Neural progenitor cell (in vitro differentiated cells): ENCODE data around the gene GPS1. TPM values are rescaled to one million over a fixed set of nuclear protein-coding genes. Genes with fewer than 3 reads are reported as not detected.
A peak's percentile ranks its signal among the peaks of the same experiment; 100 is the strongest.

ENCODE experiments used
- DNase-seq: peaks from one replicate; pipeline ENCODE4 v3.0.0-alpha.2; 2016; ENCODE audit warnings: low spot score
- H2AFZ ChIP-seq: fragments of 200-600 bp; sonication (generic); replicated peaks from 2 replicates; pipeline ENCODE4 v1.6.1; 2016; ENCODE audit warnings: antibody characterized with exemption
- H3F3A ChIP-seq: fragments of 200-600 bp; sonication (generic); 2 replicates; pipeline ENCODE4 v1.6.1; 2016; ENCODE audit warnings: antibody characterized with exemption, low read depth
- H3K27ac ChIP-seq: fragments of 200-600 bp; sonication (generic); 2 replicates; pipeline ENCODE4 v1.5.1; 2016; ENCODE audit warnings: mild to moderate bottlenecking
- H3K27me3 ChIP-seq: fragments of 200-600 bp; sonication (generic); 2 replicates; pipeline ENCODE4 v1.6.1; 2016; ENCODE audit warnings: mild to moderate bottlenecking, moderate library complexity
- H3K36me3 ChIP-seq: fragments of 200-600 bp; sonication (generic); 2 replicates; pipeline ENCODE4 v1.5.1; 2016
- H3K4me1 ChIP-seq: fragments of 200-600 bp; sonication (generic); 2 replicates; pipeline ENCODE4 v1.6.1; 2016; ENCODE audit warnings: mixed run types
- H3K4me2 ChIP-seq: fragments of 200-600 bp; sonication (generic); 2 replicates; pipeline ENCODE4 v1.6.1; 2016
- H3K4me3 ChIP-seq: fragments of 200-600 bp; sonication (generic); 2 replicates; pipeline ENCODE4 v1.5.1; 2016
- H3K79me2 ChIP-seq: fragments of 200-600 bp; sonication (generic); 2 replicates; pipeline ENCODE4 v1.6.1; 2016; ENCODE audit warnings: low read depth
- H3K9ac ChIP-seq: fragments of 200-600 bp; sonication (generic); 2 replicates; pipeline ENCODE4 v1.6.1; 2016
- H3K9me3 ChIP-seq: fragments of 200-600 bp; sonication (generic); 2 replicates; pipeline ENCODE4 v1.5.1; 2016; ENCODE audit warnings: low read depth
- H4K20me1 ChIP-seq: fragments of 200-600 bp; sonication (generic); 2 replicates; pipeline ENCODE4 v1.6.1; 2016; ENCODE audit warnings: low read depth
- H3K27ac Mint-ChIP-seq: 3 replicates; pipeline ENCODE4 v1.8.0; 2021; ENCODE audit warnings: mixed read lengths
- H3K27me3 Mint-ChIP-seq: 2 replicates; pipeline ENCODE4 v1.8.0; 2022; ENCODE audit warnings: low read depth, mild to moderate bottlenecking, inconsistent platforms, moderate library complexity, mixed read lengths; ENCODE audit not compliant: insufficient read depth
- H3K36me3 Mint-ChIP-seq: 3 replicates; pipeline ENCODE4 v1.8.0; 2021; ENCODE audit warnings: mixed read lengths
- H3K4me1 Mint-ChIP-seq: 3 replicates; pipeline ENCODE4 v1.8.0; 2021; ENCODE audit warnings: mixed read lengths
- H3K4me3 Mint-ChIP-seq: 3 replicates; pipeline ENCODE4 v1.8.0; 2021; ENCODE audit warnings: mild to moderate bottlenecking, moderate library complexity, mixed read lengths
- H3K9me3 Mint-ChIP-seq: 3 replicates; pipeline ENCODE4 v1.8.0; 2020; ENCODE audit warnings: mixed read lengths
- CTCF ChIP-seq: fragments of 200-600 bp; sonication (generic); IDR thresholded peaks from 2 replicates; pipeline ENCODE4 v1.5.1; 2017; ENCODE audit warnings: antibody characterized with exemption, mild to moderate bottlenecking
- EZH2 ChIP-seq: fragments of 200-600 bp; sonication (generic); IDR thresholded peaks from 2 replicates; pipeline ENCODE4 v1.6.1; 2017; ENCODE audit warnings: antibody characterized with exemption, mild to moderate bottlenecking, moderate library complexity
- EZH2phosphoT487 ChIP-seq: fragments of 200-600 bp; sonication (generic); IDR thresholded peaks from 2 replicates; pipeline ENCODE4 v1.6.1; 2017; ENCODE audit warnings: antibody characterized with exemption
- total RNA-seq: library from RNA; depleted of rRNA; stranded (reverse); fragments of >200 nt; gene quantifications from 2 replicates; pipeline ENCODE4 v1.2.3, GENCODE V29; 2015; ENCODE audit warnings: low replicate concordance

GPS1 gene
- total RNA-seq, 1 donor from 2014 or later: 86.6 TPM

GRCh38 chr17:82055965-82056728 lies 4.4 kb downstream of the GPS1 start:
- Histone ChIP-seq H3K79me2 (peaks cover 14% of the 10 kb centered on the region), H3K9me3 (no peaks in the 10 kb centered on the region), H3F3A (peaks cover 3% of the 10 kb centered on the region), H3K9ac (no peak overlapping the region), H3K4me2 (no peak overlapping the region), H4K20me1 (peaks cover 18% of the 10 kb centered on the region), H3K4me1 (peaks cover 7% of the 10 kb centered on the region), H3K27ac (no peak overlapping the region), H3K36me3 (no peaks in the 10 kb centered on the region), H2AFZ (no peak overlapping the region), H3K27me3 (no peaks in the 10 kb centered on the region), H3K4me3 (no peak overlapping the region)
- Mint-ChIP-seq H3K9me3 (no peaks in the 10 kb centered on the region), H3K36me3 (peaks cover 3% of the 10 kb centered on the region), H3K27ac (no peak overlapping the region), H3K4me1 (peaks cover 4% of the 10 kb centered on the region), H3K27me3 (peaks cover 2% of the 10 kb centered on the region), H3K4me3 (no peak overlapping the region)
- TF ChIP-seq CTCF (no peak), EZH2phosphoT487 (no peak), EZH2 (no peak)
- DNase-seq: no peak

DNA sequence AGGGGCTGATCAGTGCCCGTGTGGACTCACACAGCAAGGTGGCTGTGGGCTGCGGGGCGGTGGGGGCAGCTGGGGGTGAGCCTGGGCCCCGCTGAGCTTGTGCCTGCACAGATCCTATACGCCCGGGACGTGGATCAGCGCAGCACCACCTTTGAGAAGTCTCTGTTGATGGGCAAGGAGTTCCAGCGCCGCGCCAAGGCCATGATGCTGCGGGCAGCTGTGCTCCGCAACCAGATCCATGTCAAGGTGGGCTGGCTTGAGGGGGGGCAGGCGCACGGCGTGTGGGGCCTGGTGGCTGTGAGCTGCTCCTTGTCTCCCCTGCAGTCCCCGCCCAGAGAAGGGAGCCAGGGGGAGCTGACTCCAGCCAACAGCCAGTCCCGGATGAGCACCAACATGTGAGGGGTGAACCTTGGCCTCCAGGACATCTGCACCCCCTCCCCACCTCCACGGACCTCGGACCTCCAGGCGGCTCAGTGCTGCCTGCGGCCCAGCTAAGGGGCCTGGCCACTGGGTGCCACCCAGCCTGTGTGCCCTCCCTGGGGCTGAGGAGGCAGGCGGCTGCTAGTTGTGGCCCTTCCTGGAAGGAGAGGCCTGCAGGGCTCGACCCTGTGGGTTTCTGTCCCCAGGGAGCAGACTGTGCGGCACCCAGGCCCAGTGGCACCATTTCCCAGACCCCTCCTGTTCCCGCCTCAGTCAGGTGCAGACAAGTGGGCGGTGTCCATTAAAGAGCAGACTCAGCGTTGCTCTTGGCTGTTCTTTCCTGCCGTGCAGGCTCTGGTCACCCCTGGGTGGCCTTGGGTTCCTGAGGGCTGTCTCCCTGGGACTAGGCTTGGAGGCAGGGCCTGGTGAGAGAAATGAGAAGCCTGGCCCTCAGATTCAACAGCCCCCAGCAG lies 5.3 kb downstream of the GPS1 start:
- H3K36me3 ChIP-seq: no peaks in the 10 kb centered on the region
- no peak overlapping the region for H3K27ac ChIP-seq
- H3K9me3 Mint-ChIP-seq: no peaks in the 10 kb centered on the region
- H3K27me3 ChIP-seq: no peaks in the 10 kb centered on the region
- H2AFZ ChIP-seq: no peak overlapping the region
- H3K4me1 ChIP-seq: peaks cover 7% of the 10 kb centered on the region
- H3K4me3 ChIP-seq: no peak overlapping the region
- H3K79me2 ChIP-seq: peaks cover 14% of the 10 kb centered on the region
- H3K9ac ChIP-seq: no peak overlapping the region
- no peak for DNase-seq
- H3F3A ChIP-seq: peaks cover 3% of the 10 kb centered on the region
- H3K27me3 Mint-ChIP-seq: peaks cover 2% of the 10 kb centered on the region
- TF ChIP-seq EZH2phosphoT487: no peak
- no peak for TF ChIP-seq EZH2
- TF ChIP-seq CTCF: no peak
- no peak overlapping the region for H3K4me2 ChIP-seq
- no peak overlapping the region for H3K27ac Mint-ChIP-seq
- H3K4me3 Mint-ChIP-seq: no peak overlapping the region
- peaks cover 18% of the 10 kb centered on the region for H4K20me1 ChIP-seq
- H3K4me1 Mint-ChIP-seq: peaks cover 4% of the 10 kb centered on the region
- H3K9me3 ChIP-seq: no peaks in the 10 kb centered on the region
- H3K36me3 Mint-ChIP-seq: peaks cover 3% of the 10 kb centered on the region

DNA sequence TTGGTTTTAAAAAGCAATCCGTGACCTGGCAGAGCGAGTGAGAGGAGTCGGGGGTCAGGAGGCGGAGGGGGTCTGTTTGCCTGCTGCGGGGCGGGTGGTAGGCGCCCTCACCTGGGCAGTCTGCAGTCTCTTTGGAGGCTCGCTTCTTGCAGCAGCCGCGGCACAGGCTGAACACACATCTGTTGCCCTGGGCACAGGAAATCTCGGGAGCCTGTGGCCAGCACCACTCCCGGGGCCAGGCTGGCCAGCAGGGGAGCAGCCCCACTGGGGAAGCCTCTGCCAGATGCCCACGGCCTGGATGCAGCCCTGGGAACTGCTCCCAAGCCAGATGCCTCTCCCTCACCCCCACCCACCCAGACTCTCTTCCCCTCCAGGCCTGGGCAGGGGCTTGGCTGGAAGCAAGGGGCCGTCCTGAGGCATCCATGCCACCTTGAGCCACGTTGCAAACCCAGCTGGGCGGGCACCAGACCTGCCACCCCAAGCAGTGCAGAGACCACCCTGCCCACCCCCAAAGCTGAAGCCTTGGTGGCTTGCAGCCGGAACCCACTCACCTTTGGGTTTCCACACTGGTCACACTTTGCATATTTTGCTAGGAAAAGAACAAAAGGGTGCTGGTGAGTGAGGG lies 6.6 kb downstream of the GPS1 start:
- no peaks in the 10 kb centered on the region for H3F3A ChIP-seq
- no peaks in the 10 kb centered on the region for H3K9me3 ChIP-seq
- DNase-seq: no peak
- Mint-ChIP-seq H3K27ac (no peak overlapping the region), H3K4me3 (no peak overlapping the region), H3K4me1 (peaks cover under 1% of the 10 kb centered on the region), H3K9me3 (no peaks in the 10 kb centered on the region), H3K36me3 (peaks cover 3% of the 10 kb centered on the region), H3K27me3 (no peaks in the 10 kb centered on the region)
- H3K36me3 ChIP-seq: no peaks in the 10 kb centered on the region
- no peaks in the 10 kb centered on the region for H3K4me1 ChIP-seq
- no peak overlapping the region for H2AFZ ChIP-seq
- no peak overlapping the region for H3K4me3 ChIP-seq
- peak overlapping the region; percentile 13 for H3K27ac ChIP-seq
- peaks cover 8% of the 10 kb centered on the region for H4K20me1 ChIP-seq
- H3K4me2 ChIP-seq: no peak overlapping the region
- TF ChIP-seq EZH2: no peak
- TF ChIP-seq EZH2phosphoT487: no peak
- TF ChIP-seq CTCF: no peak
- H3K9ac ChIP-seq: no peak overlapping the region
- peaks cover under 1% of the 10 kb centered on the region for H3K79me2 ChIP-seq
- H3K27me3 ChIP-seq: no peaks in the 10 kb centered on the region
